Peyer's patch (tissue), 4 donors: ENCODE data around the gene SCN1A. TPM values are rescaled to one million over a fixed set of nuclear protein-coding genes. Genes with fewer than 3 reads are reported as not detected.
"Not testable (repeated sequence)": the region's sequence is repeated elsewhere in the genome, so short reads cannot be mapped to it uniquely, and the experiment has no call there.

ENCODE experiments used
- DNase-seq, 3 donors: peaks; one replicate each; pipeline ENCODE4 v3.0.0-alpha.2; 2017 to 2019
- H3K27ac ChIP-seq, 4 donors: fragments of 200-600 bp; sonication (generic); one replicate each; pipeline ENCODE4 v1.5.1; 2016 to 2019
- H3K27me3 ChIP-seq, 2 donors: fragments of 200-600 bp; sonication (generic); one replicate each; pipeline ENCODE4 v1.5.1; 2019
- H3K36me3 ChIP-seq, 3 donors: fragments of 200-600 bp; sonication (generic); one replicate each; pipeline ENCODE4 v1.5.1; 2016 to 2019
- H3K4me1 ChIP-seq, 4 donors: fragments of 200-600 bp; sonication (generic); one replicate each; pipeline ENCODE4 v1.5.1; 2016 to 2019
- H3K4me3 ChIP-seq, 4 donors: fragments of 200-600 bp; sonication (generic); 1 replicate in 3 of 4; 2 replicates in 1 of 4; pipeline ENCODE4 v1.5.1; 2016 to 2019; ENCODE audit warnings: mild to moderate bottlenecking in 1 of 4
- H3K9me3 ChIP-seq, 4 donors: fragments of 200-600 bp; sonication (generic); one replicate each; pipeline ENCODE4 v1.5.1; 2016 to 2019; ENCODE audit warnings: mild to moderate bottlenecking in 1 of 4
- CTCF ChIP-seq, 6 experiments: fragments of 450-650 bp in 4 of 6; fragments of 200-600 bp in 2 of 6; sonication (generic) in 1 of 6; IDR thresholded peaks; one replicate each; pipeline ENCODE4 v1.5.1; 2017 to 2019; ENCODE audit warnings: antibody characterized with exemption in 6 of 6, mild to moderate bottlenecking in 3 of 6, moderate library complexity in 1 of 6
- POLR2A ChIP-seq, 2 donors: fragments of 450-650 bp; IDR thresholded peaks; one replicate each; pipeline ENCODE4 v1.5.1; 2017; ENCODE audit warnings: antibody characterized with exemption in 2 of 2, mild to moderate bottlenecking in 2 of 2, moderate library complexity in 2 of 2
- total RNA-seq, 4 donors: library from RNA; depleted of rRNA; stranded (reverse); fragments of >200 nt; gene quantifications; one replicate each; pipeline ENCODE4 v1.1.0, GENCODE V29; 2016

The SCN1A gene
- total RNA-seq, 4 donors from 2014 or later, result not detected

- H3K9me3 ChIP-seq, result no peaks in the 10 kb centered on the region
- H3K27me3 ChIP-seq, result no peaks in the 10 kb centered on the region
- H3K27ac ChIP-seq, result no peak overlapping the region
- H3K4me3 ChIP-seq, result no peak overlapping the region
- no peak for DNase-seq
- no peak for TF ChIP-seq CTCF (IDR thresholded peaks at IDR 0.05)
- no peak for TF ChIP-seq POLR2A (IDR thresholded peaks at IDR 0.05)
- no peaks in the 10 kb centered on the region for H3K36me3 ChIP-seq
- H3K4me1 ChIP-seq, result no peaks in the 10 kb centered on the region
Observed at GRCh38 chr2:165990846-165991245, 137.0 kb downstream of the SCN1A start.

- Histone ChIP-seq H3K36me3 (no peaks in the 10 kb centered on the region), H3K4me3 (no peak overlapping the region), H3K4me1 (no peaks in the 10 kb centered on the region), H3K27me3 (no peaks in the 10 kb centered on the region), H3K27ac (no peak overlapping the region), H3K9me3 (no peaks in the 10 kb centered on the region)
- DNase-seq, result no peak
- TF ChIP-seq CTCF (IDR thresholded peaks at IDR 0.05), result no peak
- TF ChIP-seq POLR2A (IDR thresholded peaks at IDR 0.05), result no peak
Observed at GRCh38 chr2:165989851-165990250, 138.0 kb downstream of the SCN1A start.

- TF ChIP-seq POLR2A (IDR thresholded peaks at IDR 0.05) (no peak), CTCF (IDR thresholded peaks at IDR 0.05) (no peak)
Observed at GRCh38 chr2:165985120-165985519, 142.7 kb downstream of the SCN1A start.

GRCh38 chr2:165972161-165972560, 155.7 kb downstream of the SCN1A start:
- not testable (repeated sequence) for H3K4me3 ChIP-seq, H3K9me3 ChIP-seq, H3K27me3 ChIP-seq, H3K27ac ChIP-seq, DNase-seq, H3K36me3 ChIP-seq, H3K4me1 ChIP-seq

More at GRCh38 chr2:165985120-165985519, 142.7 kb downstream of the SCN1A start:
- Histone ChIP-seq H3K36me3 (no peaks in the 10 kb centered on the region), H3K9me3 (no peaks in the 10 kb centered on the region), H3K4me1 (no peaks in the 10 kb centered on the region), H3K27ac (no peak overlapping the region), H3K4me3 (no peak overlapping the region), H3K27me3 (no peaks in the 10 kb centered on the region)
- no peak for DNase-seq

- H3K36me3 ChIP-seq, result no peaks in the 10 kb centered on the region
- no peaks in the 10 kb centered on the region for H3K9me3 ChIP-seq
- no peaks in the 10 kb centered on the region for H3K4me1 ChIP-seq
- H3K27ac ChIP-seq, result no peak overlapping the region
- DNase-seq, result no peak
- no peaks in the 10 kb centered on the region for H3K27me3 ChIP-seq
- TF ChIP-seq POLR2A (IDR thresholded peaks at IDR 0.05), result no peak
- no peak for TF ChIP-seq CTCF (IDR thresholded peaks at IDR 0.05)
- no peak overlapping the region for H3K4me3 ChIP-seq
Observed at GRCh38 chr2:165970663-165971062, 157.2 kb downstream of the SCN1A start.

- Histone ChIP-seq H3K4me3 (no peak overlapping the region), H3K4me1 (no peaks in the 10 kb centered on the region), H3K36me3 (no peaks in the 10 kb centered on the region), H3K9me3 (no peaks in the 10 kb centered on the region), H3K27ac (no peak overlapping the region), H3K27me3 (no peaks in the 10 kb centered on the region)
- TF ChIP-seq POLR2A (IDR thresholded peaks at IDR 0.05) (no peak), CTCF (IDR thresholded peaks at IDR 0.05) (no peak)
- DNase-seq, result no peak
Observed at GRCh38 chr2:165969227-165969626, 158.6 kb downstream of the SCN1A start.
